HG03175 (cell line): Measurements from ENCODE around the gene ARHGEF10L.

Source experiments
- ATAC-seq: cut with Tn5 transposase; IDR thresholded peaks from one replicate; pipeline ENCODE4 v1.9.1; 2021; ENCODE audit warnings: mild to moderate bottlenecking, moderate library complexity; ENCODE audit not compliant: unreplicated experiment

Gene ARHGEF10L

DNA sequence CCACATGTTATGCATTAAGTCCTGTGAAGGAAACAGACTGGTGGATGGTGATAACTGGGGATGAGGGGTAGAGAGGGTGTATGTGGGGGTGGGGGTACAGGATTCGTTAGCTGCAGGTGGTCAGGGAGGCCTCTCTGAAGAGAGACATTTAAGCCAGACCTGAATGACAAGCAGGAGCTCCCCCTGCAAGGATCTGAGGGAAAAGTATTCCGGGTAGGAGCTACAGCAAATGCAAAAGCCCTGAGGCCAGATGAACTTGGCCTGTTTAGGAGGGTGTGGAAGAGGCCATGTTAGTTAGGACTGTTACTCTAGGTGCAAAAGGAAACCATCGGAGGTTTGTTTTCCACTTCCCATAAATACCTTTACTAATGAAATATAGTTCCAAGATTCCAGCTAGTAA, 9.9 kb downstream of the ARHGEF10L start:
- ATAC-seq: no peak

GRCh38 chr1:17550729-17551584, 11.5 kb downstream of the ARHGEF10L start:
- ATAC-seq: no peak

GRCh38 chr1:17551755-17552234, 12.3 kb downstream of the ARHGEF10L start:
- no peak for ATAC-seq

- ATAC-seq: no peak
Measured at GRCh38 chr1:17553975-17554700, 14.6 kb downstream of the ARHGEF10L start.

DNA sequence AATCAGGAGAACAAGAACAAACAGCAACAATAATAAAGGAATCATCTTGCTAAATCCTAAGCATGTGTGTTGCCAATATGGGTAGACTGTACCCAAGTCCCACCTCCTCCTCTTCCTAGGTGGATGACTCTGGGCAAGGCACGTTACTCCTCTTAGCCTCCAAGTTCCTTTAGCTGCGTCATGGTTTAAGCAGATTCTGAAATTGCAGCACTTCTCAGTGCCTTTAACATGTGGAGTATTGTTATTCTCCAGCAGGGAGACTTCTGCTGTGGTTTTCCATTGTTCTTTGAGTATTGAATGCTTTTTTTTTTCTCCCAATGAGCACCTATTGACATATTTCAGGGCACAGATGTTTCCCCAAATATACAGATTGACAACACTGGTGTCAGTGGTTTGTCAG, 15.5 kb downstream of the ARHGEF10L start:
- no peak for ATAC-seq

DNA sequence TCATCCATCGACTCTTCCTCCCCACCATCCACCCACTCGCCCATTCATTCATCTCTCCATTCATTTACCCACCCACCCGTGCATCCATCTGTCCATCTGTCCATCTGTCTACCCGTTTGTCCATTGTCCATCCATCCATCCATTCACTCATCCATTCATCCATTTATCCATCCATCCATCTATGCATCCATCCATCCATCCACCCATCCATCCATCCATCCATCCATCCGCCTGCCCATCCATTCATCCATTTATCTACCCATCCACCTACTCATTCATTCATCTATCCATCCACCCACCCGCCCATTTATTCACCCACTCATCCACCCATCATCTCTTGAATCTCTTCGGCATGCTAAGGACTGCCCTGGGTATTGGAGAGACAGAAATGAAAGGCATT, 18.5 kb downstream of the ARHGEF10L start:
- ATAC-seq: no peak

GRCh38 chr1:17558541-17558940, 19.0 kb downstream of the ARHGEF10L start:
- no peak for ATAC-seq

- ATAC-seq: no peak
Measured at GRCh38 chr1:17558954-17559614, 19.6 kb downstream of the ARHGEF10L start.

DNA sequence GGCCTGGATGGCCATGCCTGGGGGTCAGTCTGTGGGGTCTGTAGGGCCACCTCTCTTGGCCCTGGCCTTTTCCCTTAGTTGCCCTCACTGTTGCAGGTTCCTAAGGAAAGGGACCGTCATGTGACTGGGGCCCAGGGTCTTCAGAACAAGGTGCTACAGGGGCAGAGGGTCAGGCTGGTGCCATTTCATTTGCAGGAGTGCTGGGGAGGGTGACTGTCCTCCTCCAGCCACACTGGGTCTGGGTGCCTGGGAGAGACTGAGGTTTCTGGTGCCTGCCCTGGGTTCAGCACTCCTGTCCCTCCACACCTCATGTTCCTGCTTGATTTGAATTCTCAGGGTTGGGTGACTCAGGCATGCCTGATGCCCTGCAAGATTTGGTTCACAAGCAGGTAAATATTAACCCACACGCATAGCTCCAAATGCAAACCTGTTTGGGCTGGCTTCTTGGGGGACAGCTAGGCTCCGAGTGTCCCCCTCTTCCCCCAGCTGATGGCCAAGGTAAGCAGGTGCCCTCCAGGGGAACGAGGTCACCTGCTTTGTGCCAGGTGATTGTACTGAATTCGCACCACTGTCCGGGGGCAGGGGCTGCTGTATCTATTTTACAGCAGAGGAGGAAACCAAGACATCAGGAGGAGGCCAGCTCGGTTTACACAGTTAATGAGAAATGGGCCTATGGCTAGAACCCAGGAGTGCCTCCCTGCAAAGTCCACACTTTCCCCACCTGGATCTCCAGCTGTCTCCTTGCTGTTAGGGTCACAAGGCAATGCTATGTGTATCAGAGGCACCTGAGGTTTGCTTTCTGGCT, 20.3 kb downstream of the ARHGEF10L start:
- no peak for ATAC-seq

GRCh38 chr1:17561247-17561548, 21.7 kb downstream of the ARHGEF10L start:
- no peak for ATAC-seq

GRCh38 chr1:17561561-17561985, 22.1 kb downstream of the ARHGEF10L start:
- no peak for ATAC-seq

DNA sequence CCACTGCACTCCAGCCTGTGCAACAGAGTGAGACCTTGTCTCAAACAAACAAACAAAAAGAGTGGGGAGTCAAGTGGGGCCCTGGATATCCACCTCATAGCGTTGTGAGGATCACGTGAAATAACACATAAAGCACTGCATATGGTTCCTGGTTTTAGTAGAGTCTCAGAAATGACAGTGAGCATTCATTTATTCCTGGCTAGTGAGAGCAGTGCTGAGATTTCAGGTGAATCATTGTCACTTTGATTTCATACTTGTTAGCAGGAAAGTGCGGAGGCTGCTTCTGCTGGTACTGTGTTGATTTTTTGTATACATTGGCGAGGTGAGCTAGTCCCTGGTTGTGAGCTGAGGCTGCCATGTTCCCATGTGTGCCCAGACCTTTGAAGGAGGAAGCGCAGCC, 22.9 kb downstream of the ARHGEF10L start:
- ATAC-seq: no peak

- no peak for ATAC-seq
Measured at GRCh38 chr1:17563494-17564281, 24.2 kb downstream of the ARHGEF10L start.

DNA sequence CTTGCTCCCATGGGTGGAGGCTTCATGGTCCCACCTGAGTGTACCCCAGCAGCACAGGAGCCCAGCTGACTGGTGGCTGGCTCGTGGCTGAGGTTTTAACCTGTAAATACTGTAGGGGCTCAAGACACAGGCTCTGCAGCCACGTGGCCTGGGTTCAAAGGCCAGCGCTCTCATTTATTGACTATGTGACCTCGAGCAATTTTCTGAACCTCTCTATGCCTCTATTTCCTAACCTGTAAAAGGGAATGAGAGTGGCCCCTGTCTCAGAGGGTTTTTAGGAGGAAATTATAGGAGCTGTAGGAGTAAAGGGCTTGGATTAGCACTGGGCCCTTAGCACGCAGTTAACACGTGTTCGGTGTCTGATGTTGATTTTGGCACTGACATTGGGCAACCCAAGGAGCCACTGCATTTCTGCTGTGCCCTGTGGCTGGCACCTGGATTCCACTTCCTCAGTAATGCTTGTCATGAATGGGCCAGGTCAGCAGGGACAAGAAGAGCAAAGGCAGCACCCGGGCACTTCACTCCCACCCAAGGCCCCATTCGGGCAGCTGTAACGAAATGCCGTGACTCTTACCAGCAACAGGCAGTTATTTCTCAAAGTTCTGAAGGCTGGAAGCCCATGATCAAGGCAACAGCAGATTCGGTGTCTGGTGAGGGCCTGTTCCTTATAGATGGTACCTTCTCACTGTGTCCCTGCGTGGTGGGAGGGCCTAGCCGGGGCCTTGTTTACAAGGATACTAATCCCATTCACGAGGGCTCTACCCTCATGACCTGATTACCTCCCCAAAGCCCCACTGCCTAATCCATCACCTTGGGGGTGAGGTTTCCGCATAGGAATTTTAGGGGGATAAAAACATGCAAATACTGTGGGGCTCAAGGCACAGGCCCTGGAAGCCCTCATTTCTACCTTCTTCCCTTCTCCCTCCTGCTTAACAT, 25.2 kb downstream of the ARHGEF10L start:
- no peak for ATAC-seq

DNA sequence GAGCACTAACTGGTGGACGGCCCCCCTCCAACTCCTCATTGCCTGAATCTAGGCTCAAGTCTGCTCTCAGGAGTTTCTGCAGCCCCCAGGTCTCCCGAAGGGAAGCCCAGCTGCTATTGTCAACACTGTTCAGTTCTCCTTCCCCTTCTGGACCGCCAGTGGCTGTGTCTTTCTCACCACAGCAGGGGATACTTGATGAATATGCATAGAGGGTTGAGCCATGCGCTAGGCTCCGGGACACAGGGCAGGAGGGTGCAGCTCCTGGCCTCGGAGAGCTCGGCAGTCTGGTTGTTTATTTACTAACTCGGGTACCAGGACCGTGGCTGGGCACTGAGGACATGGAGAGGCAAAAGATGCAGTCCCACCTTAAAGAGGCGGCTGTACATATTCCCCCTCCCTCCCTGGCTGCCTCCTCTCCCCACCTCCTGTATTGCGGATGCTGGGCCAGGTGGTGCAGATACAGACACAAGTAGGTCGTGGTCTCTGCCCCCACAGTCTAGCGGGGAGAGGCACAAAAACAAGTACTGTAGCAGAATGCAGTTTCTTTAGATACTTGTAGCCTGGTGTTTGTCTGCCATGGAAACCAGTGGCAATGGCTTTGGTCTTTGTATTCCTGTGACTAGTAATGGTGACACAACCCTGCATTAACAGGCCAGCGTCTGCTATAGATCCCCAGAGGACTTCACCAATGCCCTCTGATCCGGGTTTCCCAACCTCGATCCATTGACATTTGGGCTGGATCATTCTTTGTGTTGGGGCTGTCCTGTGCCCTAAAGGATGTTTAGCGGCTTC, 26.2 kb downstream of the ARHGEF10L start:
- ATAC-seq: no peak

- no peak for ATAC-seq
Measured at GRCh38 chr1:17566417-17566816, 26.9 kb downstream of the ARHGEF10L start.

- ATAC-seq: no peak
Measured at GRCh38 chr1:17566892-17567291, 27.4 kb downstream of the ARHGEF10L start.

- ATAC-seq: no peak
Measured at GRCh38 chr1:17567582-17567981, 28.1 kb downstream of the ARHGEF10L start.
